Spleen (tissue), 7 donors: ENCODE results near the gene SYNPR.

Experiments used
- CTCF ChIP-seq, 11 experiments: fragments of 200-600 bp in 7 of 11; fragments of 450-650 bp in 4 of 11; sonication (generic) in 4 of 11; IDR thresholded peaks in 8 of 11; conservative IDR thresholded peaks in 3 of 11; 1 replicate in 7 of 11; 2 replicates in 4 of 11; pipeline versions ENCODE4 v1.4.0 to v1.8.0; 2016 to 2021; ENCODE audit warnings: antibody characterized with exemption in 11 of 11, inconsistent platforms in 4 of 11, mild to moderate bottlenecking in 1 of 11
- POLR2A ChIP-seq, 3 donors: fragments of 450-650 bp; IDR thresholded peaks; one replicate each; pipeline ENCODE4 v1.5.1; 2017; ENCODE audit warnings: antibody characterized with exemption in 3 of 3, mild to moderate bottlenecking in 1 of 3
- donor health status: DM: no; HTN: no; CAD: no; lungs with moderate emphysema.
- donor health status: DM: no; HTN: no; CAD: no.
- donor health status: DM: no; HTN: no; CAD: no.

- TF ChIP-seq CTCF (IDR thresholded peaks at IDR 0.05 in 8 of 11, conservative IDR thresholded peaks at IDR 0.05 in 3 of 11) (no peak), POLR2A (IDR thresholded peaks at IDR 0.05) (no peak)
Observed at GRCh38 chr3:63405882-63406281, 127.8 kb downstream of the SYNPR start.
